Raji (cell line): ENCODE data around the gene VCP.

Experiments used
- POLR2A ChIP-seq: IDR thresholded peaks from 2 replicates; pipeline ENCODE4 v1.6.1; 2011; ENCODE audit warnings: low read depth, low read length, control low read depth; ENCODE audit not compliant: insufficient read depth

Gene VCP

GRCh38 chr9:35072461-35073278 is at the start of gene VCP:
TSS of gene VCP (minus strand) at chr9:35072625. CDS start at chr9:35072353, 272 bp downstream.
- peak; percentile 96 for TF ChIP-seq POLR2A

- no peak for TF ChIP-seq POLR2A
Measured at GRCh38 chr9:35116898-35117551, 44.6 kb upstream of the VCP start.

GRCh38 chr9:35116539-35116897 is 44.1 kb upstream of the VCP start:
- TF ChIP-seq POLR2A: no peak

- peak; percentile 58 for TF ChIP-seq POLR2A
Measured at GRCh38 chr9:35115680-35116538, 43.5 kb upstream of the VCP start, which contains the start of gene ATOSB. TSS of gene ATOSB (minus strand) at chr9:35115862. CDS start at chr9:35108274, 7,588 bp downstream.

GRCh38 chr9:35114840-35115628 is 42.6 kb upstream of the VCP start:
- TF ChIP-seq POLR2A: no peak

GRCh38 chr9:35114113-35114839 is 41.9 kb upstream of the VCP start:
- TF ChIP-seq POLR2A: 0 out of 2 replicates have a peak, but pooled peaks have one; percentile 28

GRCh38 chr9:35112257-35113020 is 40.0 kb upstream of the VCP start:
- TF ChIP-seq POLR2A: no peak

GRCh38 chr9:35111001-35111933 is 38.8 kb upstream of the VCP start:
- no peak for TF ChIP-seq POLR2A

GRCh38 chr9:35110327-35110761 is 37.9 kb upstream of the VCP start:
- no peak for TF ChIP-seq POLR2A

GRCh38 chr9:35108946-35109575 is 36.6 kb upstream of the VCP start:
- TF ChIP-seq POLR2A: no peak

GRCh38 chr9:35108461-35108860 is 36.0 kb upstream of the VCP start:
- no peak for TF ChIP-seq POLR2A

GRCh38 chr9:35107297-35108290 is 35.2 kb upstream of the VCP start:
- TF ChIP-seq POLR2A: no peak
